Endothelial cell of umbilical vein (primary cell): ENCODE data around the gene PRSS21. TPM values are rescaled to one million over a fixed set of nuclear protein-coding genes. Genes with fewer than 3 reads are reported as not detected.

Experiments
- BruUV-seq: library from RNA; stranded (reverse); fragments of 400-500 nt; replicated peaks from 2 replicates; lab custom pipeline; 2021; lab: Mats Ljungman, UMichigan
- CTCF ChIA-PET: fragments of 300-600, 350-600 bp; sonication (Branson Sonifier 250); formaldehyde crosslinking; loops from one replicate; lab custom pipeline; 2021; ENCODE audit warnings: antibody characterized with exemption, inconsistent platforms; lab: Charles Lee
- POLR2A ChIA-PET: fragments of 300-600, 350-600 bp; sonication (Branson Sonifier 250); formaldehyde crosslinking; loops from one replicate; lab custom pipeline; 2021; ENCODE audit warnings: antibody characterized with exemption, inconsistent platforms; lab: Charles Lee
- DNase-seq: peaks from one replicate; pipeline ENCODE4 v3.0.0-alpha.2; 2011; ENCODE audit warnings: low read depth, low spot score
- FAIRE-seq: peaks from 2 replicates; lab custom pipeline; 2011; peaks lifted over from hg19 to GRCh38; lab: Jason Lieb, UNC
- H2AFZ ChIP-seq: 2 replicates; pipeline ENCODE4 v1.6.0; 2012; ENCODE audit warnings: low read depth, low read length, control low read depth, inconsistent platforms
- H3K27ac ChIP-seq: 2 replicates; pipeline ENCODE4 v1.5.1; 2011; ENCODE audit warnings: low read depth, mild to moderate bottlenecking, control low read depth, low read length, moderate library complexity; ENCODE audit not compliant: insufficient read depth
- H3K27me3 ChIP-seq, 2 experiments: 2 replicates each; pipeline versions ENCODE4 v1.6.0 to v1.6.1; 2011; ENCODE audit warnings: low read length in 2 of 2, mixed read lengths in 1 of 2; ENCODE audit not compliant: control insufficient read depth in 2 of 2, insufficient read depth in 2 of 2
- H3K36me3 ChIP-seq, 2 experiments: 2 replicates in 1 of 2; 3 replicates in 1 of 2; pipeline ENCODE4 v1.5.1; 2011; ENCODE audit warnings: low read length in 2 of 2, mild to moderate bottlenecking in 1 of 2, moderate library complexity in 1 of 2; ENCODE audit not compliant: control insufficient read depth in 2 of 2, insufficient read depth in 2 of 2; ENCODE audit errors: extremely low read depth in 1 of 2
- H3K4me1 ChIP-seq: 3 replicates; pipeline ENCODE4 v1.5.1; 2011; ENCODE audit warnings: mild to moderate bottlenecking, low read length; ENCODE audit not compliant: control insufficient read depth, insufficient read depth; ENCODE audit errors: extremely low read depth
- H3K4me2 ChIP-seq: 2 replicates; pipeline ENCODE4 v1.6.1; 2011; ENCODE audit warnings: low read length, control low read depth, mixed read lengths; ENCODE audit not compliant: insufficient read depth
- H3K4me3 ChIP-seq, 3 experiments: fragments of 200-600 bp in 1 of 3; sonication (generic), shearing (Covaris generic) in 1 of 3; replicated peaks in 1 of 3; 2 replicates each; pipeline ENCODE4 v1.5.1; 2011 to 2016; ENCODE audit warnings: control low read depth in 3 of 3, low read length in 3 of 3, mild to moderate bottlenecking in 2 of 3, inconsistent platforms in 1 of 3, low read depth in 1 of 3, moderate library complexity in 1 of 3; ENCODE audit not compliant: insufficient read depth in 1 of 3
- H3K79me2 ChIP-seq: 2 replicates; pipeline ENCODE4 v1.6.0; 2012; ENCODE audit warnings: low read length, inconsistent platforms; ENCODE audit not compliant: control insufficient read depth, insufficient read depth
- H3K9ac ChIP-seq: replicated peaks from 2 replicates; pipeline ENCODE3; 2011; ENCODE audit warnings: low read length, control low read depth; ENCODE audit not compliant: insufficient read depth; ENCODE audit errors: extremely low read depth
- H3K9me1 ChIP-seq: replicated peaks from 3 replicates; pipeline ENCODE4 v1.6.0; 2011; ENCODE audit warnings: mild to moderate bottlenecking, low read length; ENCODE audit not compliant: control insufficient read depth, insufficient read depth; ENCODE audit errors: extremely low read depth
- H3K9me3 ChIP-seq: replicated peaks from 2 replicates; pipeline ENCODE4 v1.5.1; 2012; ENCODE audit warnings: low read length, inconsistent platforms; ENCODE audit not compliant: control insufficient read depth, insufficient read depth
- H4K20me1 ChIP-seq: replicated peaks from 2 replicates; pipeline ENCODE3; 2011; ENCODE audit warnings: mild to moderate bottlenecking, low read length; ENCODE audit not compliant: control insufficient read depth, insufficient read depth; ENCODE audit errors: extremely low read depth
- EZH2 ChIP-seq: IDR thresholded peaks from 2 replicates; pipeline ENCODE4 v1.6.1; 2012; ENCODE audit warnings: borderline replicate concordance, low read depth, mild to moderate bottlenecking, moderate library complexity, low read length, inconsistent platforms; ENCODE audit not compliant: severe bottlenecking
- FOS ChIP-seq: IDR thresholded peaks from 2 replicates; pipeline ENCODE4 v1.6.1; 2011; ENCODE audit warnings: mild to moderate bottlenecking, low read length, moderate library complexity, borderline replicate concordance; ENCODE audit not compliant: insufficient read depth
- GATA2 ChIP-seq: IDR thresholded peaks from 2 replicates; pipeline ENCODE4 v1.7.0; 2011; ENCODE audit warnings: low read depth, mild to moderate bottlenecking, moderate library complexity, mixed read lengths, low read length; ENCODE audit not compliant: insufficient read length, insufficient read depth
- JUN ChIP-seq: IDR thresholded peaks from 2 replicates; pipeline ENCODE4 v1.6.1; 2011; ENCODE audit warnings: borderline replicate concordance, low read depth; ENCODE audit not compliant: insufficient read length, insufficient read depth
- MYC ChIP-seq: IDR thresholded peaks from one replicate; pipeline ENCODE4 v1.6.1; 2011; ENCODE audit warnings: mild to moderate bottlenecking, low read depth, low read length
- POLR2A ChIP-seq: IDR thresholded peaks from 2 replicates; pipeline ENCODE4 v1.6.1; 2012; ENCODE audit warnings: low read depth, mild to moderate bottlenecking, control low read depth, low read length
- POLR2AphosphoS5 ChIP-seq: IDR thresholded peaks from 2 replicates; pipeline ENCODE4 v1.6.1; 2012; ENCODE audit warnings: low read depth, mild to moderate bottlenecking, control low read depth, low read length, moderate library complexity; ENCODE audit not compliant: insufficient read depth
- dilution Hi-C: fragments of 300-500 bp; cut with MboI; formaldehyde crosslinking; loops from one replicate; pipeline ENCODE4 v1.15.0; 2019; ENCODE audit warnings: low sequenced_read_pairs; ENCODE audit not compliant: extremely low pct_ligation_motif_present
- intact Hi-C: fragments of 100-400 bp; cut with micrococcal nuclease; formaldehyde crosslinking; loops from one replicate; pipeline ENCODE4 v1.10.0; 2022
- polyA plus RNA-seq, 4 experiments: library from polyadenylated mRNA; depleted of rRNA in 3 of 4; stranded (reverse) in 3 of 4; unstranded in 1 of 4; fragments of >200 nt; gene quantifications; 2 replicates each; pipeline versions ENCODE4 v1.2.1 to v1.2.3, GENCODE V29; 2011 to 2012; ENCODE audit warnings: missing spikeins in 1 of 4
- total RNA-seq: library from RNA; stranded (reverse); gene quantifications from 2 replicates; pipeline ENCODE4 v1.2.3, GENCODE V29; 2021
- TF ChIP-seq, protein P1 (sequence below): IDR thresholded peaks from 2 replicates; pipeline ENCODE4 v1.6.1; 2011; ENCODE audit not compliant: insufficient read depth, insufficient read length
- TF ChIP-seq, protein P2 (sequence below), 2 donors: IDR thresholded peaks; 1 replicate in 1 of 2; 2 replicates in 1 of 2; pipeline ENCODE4 v1.5.1; 2011; ENCODE audit warnings: low read length in 2 of 2, mild to moderate bottlenecking in 2 of 2, moderate library complexity in 2 of 2, control low read depth in 1 of 2, inconsistent platforms in 1 of 2, low read depth in 1 of 2; ENCODE audit not compliant: insufficient read depth in 1 of 2; ENCODE audit errors: extremely low read depth in 1 of 2

The PRSS21 gene
- total and polyA plus RNA-seq, 2 donors (not counting 3 experiments of a cell fraction or from before 2014, with no cell fraction given) = 0.28 TPM; not detected in 1

- CTCF ChIA-PET = interaction anchor here (13.6 kb wide), 1 partner anchor 25 kb away, joined by 372 read pairs; no protein-coding TSS in a partner anchor
- H3K27ac ChIP-seq = no peak overlapping the region
- dilution Hi-C loops = no loop called here
- FAIRE-seq (no peak), DNase-seq (no peak)
- no peaks in the 10 kb centered on the region for H4K20me1 ChIP-seq
- H3K9me1 ChIP-seq = no peaks in the 10 kb centered on the region
- POLR2A ChIA-PET = no interaction called here
- peaks cover 0 to 2% of the 10 kb centered on the region in 2 experiments for H3K27me3 ChIP-seq
- no peaks in the 10 kb centered on the region for H3K9me3 ChIP-seq
- H3K36me3 ChIP-seq = no peaks in the 10 kb centered on the region
- H3K4me1 ChIP-seq = peaks cover 5% of the 10 kb centered on the region
- H3K4me2 ChIP-seq = no peak overlapping the region
- intact Hi-C loops = no loop called here
- no TSS peak for BruUV-seq
- H3K4me3 ChIP-seq = no peak overlapping the region
- H3K79me2 ChIP-seq = no peaks in the 10 kb centered on the region
- TF ChIP-seq GATA2 (no peak), POLR2A (no peak), EZH2 (no peak), MYC (no peak), FOS (no peak), POLR2AphosphoS5 (no peak)
- TF ChIP-seq, protein P1, sequence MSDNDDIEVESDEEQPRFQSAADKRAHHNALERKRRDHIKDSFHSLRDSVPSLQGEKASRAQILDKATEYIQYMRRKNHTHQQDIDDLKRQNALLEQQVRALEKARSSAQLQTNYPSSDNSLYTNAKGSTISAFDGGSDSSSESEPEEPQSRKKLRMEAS = no peak
- H2AFZ ChIP-seq = no peak overlapping the region
- no peak overlapping the region for H3K9ac ChIP-seq
Observed at GRCh38 chr16:2865651-2866050, 48.6 kb downstream of the PRSS21 start.

GRCh38 chr16:2866431-2866830 is 49.4 kb downstream of the PRSS21 start:
- no peak overlapping the region for H2AFZ ChIP-seq
- H3K27ac ChIP-seq = no peak overlapping the region
- FAIRE-seq (no peak), DNase-seq (no peak)
- H3K27me3 ChIP-seq = peaks cover 0 to 2% of the 10 kb centered on the region in 2 experiments
- BruUV-seq = no TSS peak
- intact Hi-C loops (no loop called here), dilution Hi-C loops (no loop called here)
- H3K9me3 ChIP-seq = no peaks in the 10 kb centered on the region
- no peaks in the 10 kb centered on the region for H3K9me1 ChIP-seq
- no peaks in the 10 kb centered on the region for H4K20me1 ChIP-seq
- peaks cover 5% of the 10 kb centered on the region for H3K4me1 ChIP-seq
- CTCF ChIA-PET = interaction anchor here (13.6 kb wide), 1 partner anchor 26 kb away, joined by 372 read pairs; no protein-coding TSS in a partner anchor
- no peak overlapping the region for H3K4me2 ChIP-seq
- H3K4me3 ChIP-seq = no peak overlapping the region
- H3K36me3 ChIP-seq = no peaks in the 10 kb centered on the region
- TF ChIP-seq MYC (no peak), POLR2A (no peak), FOS (no peak), EZH2 (no peak), POLR2AphosphoS5 (no peak), GATA2 (no peak), JUN (no peak)
- TF ChIP-seq, protein P1 = no peak
- TF ChIP-seq, protein P2, sequence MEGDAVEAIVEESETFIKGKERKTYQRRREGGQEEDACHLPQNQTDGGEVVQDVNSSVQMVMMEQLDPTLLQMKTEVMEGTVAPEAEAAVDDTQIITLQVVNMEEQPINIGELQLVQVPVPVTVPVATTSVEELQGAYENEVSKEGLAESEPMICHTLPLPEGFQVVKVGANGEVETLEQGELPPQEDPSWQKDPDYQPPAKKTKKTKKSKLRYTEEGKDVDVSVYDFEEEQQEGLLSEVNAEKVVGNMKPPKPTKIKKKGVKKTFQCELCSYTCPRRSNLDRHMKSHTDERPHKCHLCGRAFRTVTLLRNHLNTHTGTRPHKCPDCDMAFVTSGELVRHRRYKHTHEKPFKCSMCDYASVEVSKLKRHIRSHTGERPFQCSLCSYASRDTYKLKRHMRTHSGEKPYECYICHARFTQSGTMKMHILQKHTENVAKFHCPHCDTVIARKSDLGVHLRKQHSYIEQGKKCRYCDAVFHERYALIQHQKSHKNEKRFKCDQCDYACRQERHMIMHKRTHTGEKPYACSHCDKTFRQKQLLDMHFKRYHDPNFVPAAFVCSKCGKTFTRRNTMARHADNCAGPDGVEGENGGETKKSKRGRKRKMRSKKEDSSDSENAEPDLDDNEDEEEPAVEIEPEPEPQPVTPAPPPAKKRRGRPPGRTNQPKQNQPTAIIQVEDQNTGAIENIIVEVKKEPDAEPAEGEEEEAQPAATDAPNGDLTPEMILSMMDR (IDR thresholded peaks at IDR 0.05; ENCODE audit: extremely low read depth in 1 of 2, insufficient read depth in 1 of 2, low read depth in 1 of 2, low read length in 2 of 2) = no peak
- H3K9ac ChIP-seq = no peak overlapping the region
- POLR2A ChIA-PET = no interaction called here
- no peaks in the 10 kb centered on the region for H3K79me2 ChIP-seq
